AG09309 (cell line): ENCODE data around the gene NLGN1.

ENCODE experiments used
- DNase-seq: peaks from one replicate; pipeline ENCODE4 v3.0.0-alpha.2; 2010; ENCODE audit warnings: low read depth
- H3K4me3 ChIP-seq: 2 replicates; pipeline ENCODE4 v1.5.1; 2011; ENCODE audit warnings: mild to moderate bottlenecking, low read depth, low read length, moderate library complexity; ENCODE audit not compliant: control insufficient read depth
- CTCF ChIP-seq: IDR thresholded peaks from 2 replicates; pipeline ENCODE4 v1.5.1; 2011; ENCODE audit warnings: mild to moderate bottlenecking, low read depth, low read length, inconsistent platforms; ENCODE audit not compliant: insufficient read depth, control insufficient read depth; ENCODE audit errors: missing control alignments

NLGN1 gene

GRCh38 chr3:174101244-174101643, 703.7 kb downstream of the NLGN1 start:
- DNase-seq, result no peak
- H3K4me3 ChIP-seq, result no peak overlapping the region
- TF ChIP-seq CTCF, result no peak

- TF ChIP-seq CTCF, result no peak
- DNase-seq, result no peak
- H3K4me3 ChIP-seq, result no peak overlapping the region
These were observed 704.7 kb downstream of the NLGN1 start for GRCh38 chr3:174102274-174102673.

- no peak for TF ChIP-seq CTCF
- no peak for DNase-seq
- H3K4me3 ChIP-seq, result no peak overlapping the region
These were observed 705.3 kb downstream of the NLGN1 start for GRCh38 chr3:174102866-174103265.

- no peak for DNase-seq
- TF ChIP-seq CTCF, result no peak
- H3K4me3 ChIP-seq, result no peak overlapping the region
These were observed 713.2 kb downstream of the NLGN1 start for GRCh38 chr3:174110761-174111160.

GRCh38 chr3:174111776-174112175, 714.2 kb downstream of the NLGN1 start:
- DNase-seq, result no peak
- TF ChIP-seq CTCF, result no peak
- no peak overlapping the region for H3K4me3 ChIP-seq

- DNase-seq, result no peak
These were observed 718.9 kb downstream of the NLGN1 start for GRCh38 chr3:174116421-174116820.

More at GRCh38 chr3:174116421-174116820, 718.9 kb downstream of the NLGN1 start:
- no peak overlapping the region for H3K4me3 ChIP-seq
- no peak for TF ChIP-seq CTCF
